ENCODE results near the gene NOM1.

Gene NOM1

GRCh38 chr7:156986378-156986777 is 36.9 kb downstream of the NOM1 start:
- TF ChIP-seq, protein P1, sequence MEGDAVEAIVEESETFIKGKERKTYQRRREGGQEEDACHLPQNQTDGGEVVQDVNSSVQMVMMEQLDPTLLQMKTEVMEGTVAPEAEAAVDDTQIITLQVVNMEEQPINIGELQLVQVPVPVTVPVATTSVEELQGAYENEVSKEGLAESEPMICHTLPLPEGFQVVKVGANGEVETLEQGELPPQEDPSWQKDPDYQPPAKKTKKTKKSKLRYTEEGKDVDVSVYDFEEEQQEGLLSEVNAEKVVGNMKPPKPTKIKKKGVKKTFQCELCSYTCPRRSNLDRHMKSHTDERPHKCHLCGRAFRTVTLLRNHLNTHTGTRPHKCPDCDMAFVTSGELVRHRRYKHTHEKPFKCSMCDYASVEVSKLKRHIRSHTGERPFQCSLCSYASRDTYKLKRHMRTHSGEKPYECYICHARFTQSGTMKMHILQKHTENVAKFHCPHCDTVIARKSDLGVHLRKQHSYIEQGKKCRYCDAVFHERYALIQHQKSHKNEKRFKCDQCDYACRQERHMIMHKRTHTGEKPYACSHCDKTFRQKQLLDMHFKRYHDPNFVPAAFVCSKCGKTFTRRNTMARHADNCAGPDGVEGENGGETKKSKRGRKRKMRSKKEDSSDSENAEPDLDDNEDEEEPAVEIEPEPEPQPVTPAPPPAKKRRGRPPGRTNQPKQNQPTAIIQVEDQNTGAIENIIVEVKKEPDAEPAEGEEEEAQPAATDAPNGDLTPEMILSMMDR (IDR thresholded peaks at IDR 0.05; ENCODE audit: low read depth, low read length, missing control alignments), result no peak
- H3K4me3 ChIP-seq (replicated peaks; ENCODE audit: low read depth, low read length), result no peak overlapping the region
- no peak for DNase-seq (ENCODE audit: extremely low read depth, low read depth)

DNA sequence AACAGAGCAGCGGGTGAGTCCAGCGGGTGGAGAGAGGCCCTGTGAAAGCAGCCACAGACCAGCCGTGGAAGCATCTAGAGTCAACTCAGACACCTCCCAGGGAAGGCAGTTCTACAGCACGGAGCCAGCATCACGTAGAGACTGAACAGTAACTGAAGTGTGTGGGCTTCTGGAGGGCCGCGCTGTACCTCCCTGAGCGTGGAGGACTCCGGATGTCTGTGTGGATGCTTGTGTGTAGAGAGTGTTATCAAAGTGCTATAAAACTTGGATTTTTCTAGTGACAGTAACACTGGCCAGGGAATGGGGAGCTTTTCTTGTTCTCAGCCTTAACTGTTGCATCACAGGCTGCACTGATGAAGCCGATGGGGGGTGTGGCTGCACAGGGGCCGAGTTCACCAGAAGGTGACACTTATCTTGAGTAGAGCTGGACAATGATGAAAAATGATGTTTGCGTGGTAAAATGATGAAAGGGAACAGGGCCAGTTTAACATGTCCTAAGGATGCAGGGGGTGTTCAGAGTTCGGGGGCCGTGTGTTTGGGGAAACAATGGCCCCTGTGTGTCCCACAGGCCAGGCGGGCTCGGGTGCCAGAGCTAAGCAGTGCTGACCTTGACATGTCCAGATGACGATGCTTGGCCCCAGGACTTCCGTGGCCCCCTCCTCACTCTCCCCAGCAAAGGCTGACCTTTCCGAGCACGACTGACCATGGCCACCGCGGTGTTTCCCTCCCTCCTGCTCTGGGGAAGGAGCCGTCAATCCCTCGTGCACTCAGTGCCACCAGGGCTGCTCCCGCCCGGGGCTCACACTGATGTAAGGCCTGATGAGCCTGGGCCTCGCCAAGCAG is 39.1 kb downstream of the NOM1 start:
- TF ChIP-seq, protein P1 (IDR thresholded peaks at IDR 0.05; ENCODE audit: low read depth, low read length, missing control alignments), result no peak
- no peak for DNase-seq (ENCODE audit: extremely low read depth, low read depth)
- no peak overlapping the region for H3K4me3 ChIP-seq (replicated peaks; ENCODE audit: low read depth, low read length)

DNA sequence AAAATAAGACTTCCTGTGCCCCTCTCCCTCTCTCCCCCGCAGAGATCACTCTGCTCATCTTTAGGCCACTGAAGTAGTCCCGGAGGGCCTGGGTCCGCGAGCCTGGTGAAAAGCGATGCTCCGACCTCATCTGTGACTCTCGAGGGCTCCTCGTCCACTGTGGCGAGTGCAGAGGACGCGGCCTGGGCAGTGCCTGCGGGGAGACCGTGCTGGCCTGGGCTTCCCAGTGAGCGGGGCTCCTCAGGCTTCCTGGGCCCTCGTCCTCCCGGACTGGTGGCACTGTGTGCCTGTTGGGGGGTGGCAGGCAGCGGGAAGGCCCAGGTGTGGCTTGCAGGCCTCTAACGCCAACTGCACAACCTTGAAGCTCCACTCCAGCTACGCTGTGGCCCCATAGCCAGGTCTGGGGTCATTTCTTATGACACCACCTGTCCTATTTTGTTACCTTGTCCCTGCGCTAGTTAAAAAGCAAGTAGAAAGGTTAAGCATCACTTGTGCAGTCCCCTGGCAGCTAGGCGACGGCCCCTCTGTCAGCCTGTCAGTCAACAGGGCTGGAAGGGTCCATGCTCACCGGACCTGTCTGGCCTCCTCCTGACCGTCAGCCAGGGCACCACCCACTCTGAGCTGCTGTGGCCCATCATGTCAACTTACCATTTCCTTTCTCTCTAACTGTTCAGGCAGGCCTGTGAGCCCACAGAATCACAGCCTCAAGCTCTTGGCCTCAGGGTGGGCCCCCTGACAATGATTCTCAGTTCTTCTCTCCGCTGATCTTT is 40.4 kb downstream of the NOM1 start:
- no peak for DNase-seq (ENCODE audit: extremely low read depth, low read depth)
- H3K4me3 ChIP-seq (replicated peaks; ENCODE audit: low read depth, low read length), result no peak overlapping the region
- TF ChIP-seq, protein P1 (IDR thresholded peaks at IDR 0.05; ENCODE audit: low read depth, low read length, missing control alignments), result no peak

DNA sequence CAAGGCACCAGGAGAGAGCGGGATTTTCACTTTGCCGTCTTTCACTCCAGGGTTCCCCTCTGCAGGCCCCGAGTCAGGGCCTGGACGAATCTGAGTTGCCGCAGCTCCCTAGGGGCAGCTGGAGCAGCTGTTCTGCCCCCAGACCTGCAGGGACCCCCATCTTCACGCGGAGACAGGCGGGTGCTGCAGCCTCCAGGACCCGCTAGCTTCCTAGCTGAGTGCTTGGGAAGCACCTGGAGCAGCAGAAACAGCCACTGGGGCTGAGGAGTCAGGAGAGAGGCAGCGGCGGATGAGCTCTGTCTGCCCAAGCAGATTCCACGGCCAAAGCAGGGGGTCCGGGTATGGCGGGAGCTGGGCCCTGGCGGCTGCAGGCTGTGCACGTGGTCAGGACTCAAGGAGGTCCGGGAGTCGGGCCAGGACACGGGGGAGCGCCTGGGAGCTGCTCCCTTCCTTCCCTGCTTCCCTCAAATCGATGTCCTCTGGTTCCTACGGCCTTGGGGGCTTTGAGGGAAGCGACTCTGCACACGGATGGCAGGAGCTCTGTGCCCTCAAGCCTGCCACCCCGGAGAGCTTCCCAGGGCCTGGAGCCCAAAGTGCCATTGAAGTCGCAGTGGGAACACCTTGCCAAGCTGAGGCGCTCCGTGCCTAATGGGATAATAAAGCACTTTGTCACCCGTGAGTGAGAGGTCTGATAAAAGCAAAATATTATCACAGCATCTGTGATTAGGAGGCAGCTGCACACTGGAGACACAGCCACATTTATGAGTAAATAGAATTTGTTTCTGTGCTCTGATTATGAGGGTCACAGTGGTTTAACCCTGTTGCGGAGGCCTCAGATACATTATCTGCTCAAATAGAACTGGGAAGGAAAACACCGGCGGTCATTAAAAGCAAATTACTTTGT is 43.8 kb downstream of the NOM1 start:
- H3K4me3 ChIP-seq (replicated peaks; ENCODE audit: low read depth, low read length), result no peak overlapping the region
- TF ChIP-seq, protein P1 (IDR thresholded peaks at IDR 0.05; ENCODE audit: low read depth, low read length, missing control alignments), result no peak
- no peak for DNase-seq (ENCODE audit: extremely low read depth, low read depth)

DNA sequence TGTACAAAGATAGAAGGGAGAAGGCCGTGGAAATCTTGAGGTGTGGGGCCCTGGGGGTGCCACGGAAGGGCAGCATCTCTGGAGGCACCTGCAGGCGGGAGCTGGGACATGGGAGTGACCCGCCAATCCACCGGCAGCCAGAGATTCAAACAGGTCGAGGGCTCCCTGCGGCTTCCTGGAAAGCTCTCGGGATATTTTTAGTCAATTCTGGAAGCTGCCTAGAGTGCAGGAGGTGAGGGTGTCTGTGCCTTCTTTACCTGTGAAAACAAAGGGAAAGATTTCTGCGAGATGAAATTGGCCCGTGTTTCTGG is 44.4 kb downstream of the NOM1 start:
- no peak for DNase-seq (ENCODE audit: extremely low read depth, low read depth)
- TF ChIP-seq, protein P1 (IDR thresholded peaks at IDR 0.05; ENCODE audit: low read depth, low read length, missing control alignments), result no peak
- no peak overlapping the region for H3K4me3 ChIP-seq (replicated peaks; ENCODE audit: low read depth, low read length)

- TF ChIP-seq, protein P1 (IDR thresholded peaks at IDR 0.05; ENCODE audit: low read depth, low read length, missing control alignments), result no peak
- no peak overlapping the region for H3K4me3 ChIP-seq (replicated peaks; ENCODE audit: low read depth, low read length)
- no peak for DNase-seq (ENCODE audit: extremely low read depth, low read depth)
Observed at GRCh38 chr7:156994417-156994816, 44.9 kb downstream of the NOM1 start.
